PFSK-1 (cell line): Measurements from ENCODE around the gene TBXA2R.

ENCODE experiments used
- POLR2AphosphoS5 ChIP-seq: IDR thresholded peaks from 2 replicates; pipeline ENCODE4 v1.6.1; 2012; ENCODE audit warnings: low read depth, mild to moderate bottlenecking, control low read depth, low read length, moderate library complexity
- SIN3A ChIP-seq: IDR thresholded peaks from 2 replicates; pipeline ENCODE4 v1.6.1; 2012; ENCODE audit warnings: mild to moderate bottlenecking, low read length, moderate library complexity, borderline replicate concordance; ENCODE audit not compliant: insufficient read depth

DNA sequence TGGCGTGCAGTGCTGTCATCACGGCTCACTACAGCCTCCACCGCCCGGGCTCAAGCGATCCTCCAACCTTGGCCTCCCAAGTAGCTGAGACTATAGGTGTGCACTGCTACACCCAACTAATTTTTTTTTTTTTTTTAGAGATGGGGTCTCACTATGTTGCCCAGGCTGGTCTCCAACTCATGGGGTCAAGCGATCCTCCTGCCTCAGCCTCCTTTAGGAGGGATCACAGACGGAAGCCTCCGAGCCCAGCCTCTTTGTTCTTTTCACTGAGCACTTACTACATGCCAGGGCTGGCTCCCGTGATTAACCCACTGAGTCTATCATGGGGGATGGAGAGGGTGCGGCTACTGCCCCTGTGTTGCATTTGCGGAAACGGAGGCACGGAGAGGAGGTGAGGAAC lies 32.8 kb upstream of the TBXA2R start:
- no peak for TF ChIP-seq POLR2AphosphoS5
- TF ChIP-seq SIN3A, result no peak
